ENCODE results near the gene TOX3.

TOX3 gene

DNA sequence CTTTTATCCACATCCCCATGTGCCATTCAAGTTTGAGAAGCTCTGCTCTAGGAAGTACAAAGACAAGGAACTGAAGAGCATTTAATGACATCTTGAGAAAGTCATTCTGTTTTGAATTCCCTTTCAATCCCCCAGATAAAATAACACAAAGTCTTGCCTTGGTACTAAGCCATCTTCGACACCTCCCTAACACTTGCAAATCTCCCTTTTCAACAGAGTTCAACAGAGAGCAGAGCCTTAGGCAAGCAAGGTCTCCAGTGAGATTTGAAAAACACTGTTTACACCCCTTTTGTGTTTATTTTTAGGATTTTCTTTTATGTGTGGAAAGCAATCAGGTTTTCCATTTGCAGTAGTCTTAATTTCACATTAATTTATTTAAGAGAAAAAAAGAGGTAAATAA is 13.6 kb downstream of the TOX3 start:
- DNase-seq, result no peak
- H3K27me3 ChIP-seq, result no peaks in the 10 kb centered on the region
- H3K27ac ChIP-seq, result no peak overlapping the region
- H3K36me3 ChIP-seq, result no peaks in the 10 kb centered on the region
- no peak overlapping the region for H3K4me3 ChIP-seq
- intact Hi-C loops (cut with DNase I; ENCODE audit: low total_unique reads), result no loop called here
- H3K4me1 ChIP-seq, result no peaks in the 10 kb centered on the region
- TF ChIP-seq, protein P1, sequence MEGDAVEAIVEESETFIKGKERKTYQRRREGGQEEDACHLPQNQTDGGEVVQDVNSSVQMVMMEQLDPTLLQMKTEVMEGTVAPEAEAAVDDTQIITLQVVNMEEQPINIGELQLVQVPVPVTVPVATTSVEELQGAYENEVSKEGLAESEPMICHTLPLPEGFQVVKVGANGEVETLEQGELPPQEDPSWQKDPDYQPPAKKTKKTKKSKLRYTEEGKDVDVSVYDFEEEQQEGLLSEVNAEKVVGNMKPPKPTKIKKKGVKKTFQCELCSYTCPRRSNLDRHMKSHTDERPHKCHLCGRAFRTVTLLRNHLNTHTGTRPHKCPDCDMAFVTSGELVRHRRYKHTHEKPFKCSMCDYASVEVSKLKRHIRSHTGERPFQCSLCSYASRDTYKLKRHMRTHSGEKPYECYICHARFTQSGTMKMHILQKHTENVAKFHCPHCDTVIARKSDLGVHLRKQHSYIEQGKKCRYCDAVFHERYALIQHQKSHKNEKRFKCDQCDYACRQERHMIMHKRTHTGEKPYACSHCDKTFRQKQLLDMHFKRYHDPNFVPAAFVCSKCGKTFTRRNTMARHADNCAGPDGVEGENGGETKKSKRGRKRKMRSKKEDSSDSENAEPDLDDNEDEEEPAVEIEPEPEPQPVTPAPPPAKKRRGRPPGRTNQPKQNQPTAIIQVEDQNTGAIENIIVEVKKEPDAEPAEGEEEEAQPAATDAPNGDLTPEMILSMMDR (IDR thresholded peaks at IDR 0.05), result no peak
- H3K9me3 ChIP-seq, result no peaks in the 10 kb centered on the region

- no peaks in the 10 kb centered on the region for H3K4me1 ChIP-seq
- no peaks in the 10 kb centered on the region for H3K9me3 ChIP-seq
- no peak overlapping the region for H3K4me3 ChIP-seq
- H3K27me3 ChIP-seq, result no peaks in the 10 kb centered on the region
- TF ChIP-seq, protein P1 (IDR thresholded peaks at IDR 0.05), result no peak
- no peaks in the 10 kb centered on the region for H3K36me3 ChIP-seq
- intact Hi-C loops (cut with DNase I; ENCODE audit: low total_unique reads), result no loop called here
- no peak overlapping the region for H3K27ac ChIP-seq
- DNase-seq, result no peak
Measured at GRCh38 chr16:52532384-52532783, 14.6 kb downstream of the TOX3 start.

DNA sequence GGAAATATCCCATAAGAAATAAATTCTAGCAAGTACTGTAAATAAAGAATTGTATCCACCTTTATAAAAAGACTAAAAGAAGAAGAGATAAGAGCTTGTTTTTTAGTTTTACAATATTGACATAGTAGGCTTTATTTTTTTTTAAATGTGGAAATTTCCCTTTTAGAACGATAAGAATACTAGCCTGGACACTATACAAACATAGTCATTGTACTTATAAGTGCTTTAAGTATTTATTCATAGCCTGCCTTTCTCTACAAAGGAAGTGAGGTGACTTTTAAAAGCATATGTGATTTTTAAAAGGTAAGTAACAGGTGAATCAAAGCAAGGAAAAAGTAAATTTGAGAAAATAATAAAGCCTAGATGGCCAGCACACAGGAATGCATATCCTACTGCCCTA is 17.7 kb downstream of the TOX3 start:
- TF ChIP-seq, protein P1 (IDR thresholded peaks at IDR 0.05), result no peak
- Histone ChIP-seq H3K27ac (no peak overlapping the region), H3K36me3 (no peaks in the 10 kb centered on the region), H3K4me1 (no peaks in the 10 kb centered on the region), H3K27me3 (no peaks in the 10 kb centered on the region), H3K4me3 (no peak overlapping the region), H3K9me3 (no peaks in the 10 kb centered on the region)
- no peak for DNase-seq
- intact Hi-C loops (cut with DNase I; ENCODE audit: low total_unique reads), result no loop called here

DNA sequence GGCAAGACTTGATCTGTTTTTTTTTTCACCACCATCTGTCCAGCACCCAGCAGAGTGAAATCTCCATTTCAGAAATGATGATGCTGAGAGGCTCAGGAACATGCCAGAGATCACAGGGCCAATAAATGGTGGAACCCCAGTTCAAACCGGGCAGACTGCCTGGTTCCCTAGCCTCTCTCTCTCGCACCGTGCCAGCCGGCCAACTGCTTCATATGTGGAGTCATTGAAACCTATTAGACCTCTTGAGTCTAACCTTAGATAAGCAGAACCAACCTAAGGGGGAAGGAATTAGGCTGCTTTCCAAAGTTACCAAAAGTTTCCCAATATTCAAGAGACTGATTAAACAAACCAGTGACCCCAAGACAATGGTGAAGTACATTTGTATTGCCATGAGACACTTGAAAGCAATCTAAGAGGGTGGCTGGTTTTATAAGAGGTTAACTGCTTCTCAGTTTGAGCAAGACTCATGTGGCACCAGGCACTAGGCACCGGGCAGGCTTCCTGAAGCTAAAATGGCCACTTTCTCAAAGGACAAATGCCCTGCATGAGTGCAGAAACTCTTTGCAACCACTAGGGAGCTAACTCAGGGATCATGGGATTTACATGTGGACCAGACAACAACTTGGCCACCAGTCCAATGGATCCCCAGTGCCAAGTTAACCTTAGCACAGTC is 18.4 kb downstream of the TOX3 start:
- H3K4me1 ChIP-seq, result no peaks in the 10 kb centered on the region
- no peak for DNase-seq
- no peak overlapping the region for H3K27ac ChIP-seq
- H3K9me3 ChIP-seq, result no peaks in the 10 kb centered on the region
- H3K4me3 ChIP-seq, result no peak overlapping the region
- intact Hi-C loops (cut with DNase I; ENCODE audit: low total_unique reads), result no loop called here
- TF ChIP-seq, protein P1 (IDR thresholded peaks at IDR 0.05), result no peak
- no peaks in the 10 kb centered on the region for H3K27me3 ChIP-seq
- no peaks in the 10 kb centered on the region for H3K36me3 ChIP-seq

DNA sequence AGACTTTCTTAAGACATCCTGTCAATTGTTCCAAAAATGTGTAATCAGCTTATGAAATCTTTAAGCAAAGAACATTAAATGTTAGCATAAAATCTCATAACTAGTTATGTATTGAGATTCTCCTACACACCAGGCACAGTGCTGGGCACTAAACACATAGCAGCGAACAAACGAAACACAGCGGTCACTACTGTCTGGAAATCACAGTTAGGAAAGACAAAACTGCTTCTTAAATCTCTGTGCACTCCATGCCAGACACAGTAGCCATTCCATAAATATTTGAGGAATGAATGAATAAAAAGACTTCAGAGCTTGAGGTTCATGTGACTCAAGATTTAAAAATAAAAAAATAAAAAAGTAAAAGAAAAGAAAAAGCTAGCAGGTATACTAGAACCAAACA is 20.1 kb downstream of the TOX3 start:
- H3K36me3 ChIP-seq, result no peaks in the 10 kb centered on the region
- H3K27me3 ChIP-seq, result no peaks in the 10 kb centered on the region
- no peaks in the 10 kb centered on the region for H3K4me1 ChIP-seq
- no peak overlapping the region for H3K4me3 ChIP-seq
- TF ChIP-seq, protein P1 (IDR thresholded peaks at IDR 0.05), result no peak
- H3K9me3 ChIP-seq, result no peaks in the 10 kb centered on the region
- intact Hi-C loops (cut with DNase I; ENCODE audit: low total_unique reads), result no loop called here
- DNase-seq, result no peak
- H3K27ac ChIP-seq, result no peak overlapping the region
